OCI-LY7 (cell line): ENCODE results near the gene PCBP3.

ENCODE experiments used
- CTCF ChIP-seq: fragments of 200-600 bp; sonication (generic); conservative IDR thresholded peaks from 2 replicates; pipeline ENCODE4 v1.5.1; 2014; ENCODE audit warnings: mild to moderate bottlenecking, antibody characterized with exemption, low read length, moderate library complexity, mixed read lengths
- EZH2phosphoT487 ChIP-seq: fragments of 200-600 bp; sonication (generic); IDR thresholded peaks from 2 replicates; pipeline ENCODE4 v1.6.1; 2018; ENCODE audit warnings: low read depth, borderline replicate concordance, mild to moderate bottlenecking, mixed run types, antibody characterized with exemption, low read length, moderate library complexity, mixed read lengths

- TF ChIP-seq CTCF, result no peak
- TF ChIP-seq EZH2phosphoT487, result no peak
Observed at GRCh38 chr21:45727390-45727789, 83.9 kb downstream of the PCBP3 start.
